Astrocyte of the spinal cord (primary cell): Measurements from ENCODE around the gene KIDINS220.

Experiments
- DNase-seq: peaks from one replicate; pipeline ENCODE4 v3.0.0; 2011; ENCODE audit warnings: low read depth, low spot score
- H3K4me3 ChIP-seq: 2 replicates; pipeline ENCODE4 v1.5.1; 2011; ENCODE audit warnings: low read depth, mild to moderate bottlenecking, low read length, moderate library complexity
- CTCF ChIP-seq: IDR thresholded peaks from 2 replicates; pipeline ENCODE4 v1.5.1; 2012; ENCODE audit warnings: low read depth, mild to moderate bottlenecking, low read length, inconsistent platforms
- in situ Hi-C: cut with HindIII; loops from 2 replicates; pipeline ENCODE4 v1.10.0; 2017; ENCODE audit warnings: low sequenced_read_pairs

Gene KIDINS220

GRCh38 chr2:8803658-8804379 lies 33.6 kb downstream of the KIDINS220 start:
- no peak overlapping the region for H3K4me3 ChIP-seq
- TF ChIP-seq CTCF = peak; percentile 11
- in situ Hi-C loops = no loop called here
- DNase-seq = peak; percentile 93

GRCh38 chr2:8802741-8803140 lies 34.7 kb downstream of the KIDINS220 start:
- DNase-seq = no peak
- no peak overlapping the region for H3K4me3 ChIP-seq
- TF ChIP-seq CTCF = no peak
- in situ Hi-C loops = no loop called here

- DNase-seq = no peak
- in situ Hi-C loops = no loop called here
- no peak overlapping the region for H3K4me3 ChIP-seq
- TF ChIP-seq CTCF = no peak
Observed at GRCh38 chr2:8800821-8801220, 36.6 kb downstream of the KIDINS220 start.

- in situ Hi-C loops = no loop called here
- no peak for TF ChIP-seq CTCF
- no peak overlapping the region for H3K4me3 ChIP-seq
- DNase-seq = no peak
Observed at GRCh38 chr2:8800218-8800617, 37.2 kb downstream of the KIDINS220 start.

- no peak for TF ChIP-seq CTCF
- no peak overlapping the region for H3K4me3 ChIP-seq
- in situ Hi-C loops = no loop called here
- DNase-seq = no peak
Observed at GRCh38 chr2:8799004-8799403, 38.4 kb downstream of the KIDINS220 start.

- DNase-seq = no peak
- in situ Hi-C loops = no loop called here
- no peak for TF ChIP-seq CTCF
- H3K4me3 ChIP-seq = no peak overlapping the region
Observed at GRCh38 chr2:8798393-8798792, 39.0 kb downstream of the KIDINS220 start.
